BLaER1 treated with 17β-estradiol and CSF1 and Interleukin-3, amounts not matched to agents 10 nM and 100 nM (cell line): ENCODE data around the gene ZNF227.
A peak's percentile ranks its signal among the peaks of the same experiment; 100 is the strongest.

Experiments used
- H3K27ac ChIP-seq, 11 experiments: shearing (Covaris generic); formaldehyde crosslinking; 2 replicates each; pipeline ENCODE4 v1.8.1; 2022
- H3K27me3 ChIP-seq, 11 experiments: shearing (Covaris generic); formaldehyde crosslinking; 2 replicates each; pipeline ENCODE4 v1.8.1; 2022
- H3K36me3 ChIP-seq, 11 experiments: shearing (Covaris generic); formaldehyde crosslinking; 2 replicates each; pipeline ENCODE4 v1.8.1; 2022
- H3K4me1 ChIP-seq, 10 experiments: shearing (Covaris generic); formaldehyde crosslinking; 2 replicates each; pipeline ENCODE4 v1.8.1; 2022
- H3K4me2 ChIP-seq, 11 experiments: shearing (Covaris generic); formaldehyde crosslinking; 2 replicates each; pipeline ENCODE4 v1.8.1; 2022
- H3K4me3 ChIP-seq, 10 experiments: shearing (Covaris generic); formaldehyde crosslinking; 2 replicates each; pipeline ENCODE4 v1.8.1; 2022
- H3K9ac ChIP-seq, 11 experiments: shearing (Covaris generic); formaldehyde crosslinking; 2 replicates each; pipeline ENCODE4 v1.8.1; 2022
- H3K9me3 ChIP-seq, 11 experiments: shearing (Covaris generic); formaldehyde crosslinking; replicated peaks in 1 of 11; 2 replicates each; pipeline ENCODE4 v1.8.1; 2022
- H4K20me1 ChIP-seq, 11 experiments: shearing (Covaris generic); formaldehyde crosslinking; 2 replicates each; pipeline ENCODE4 v1.8.1; 2022
- Cebpa-rat ChIP-seq, 11 experiments: shearing (Covaris generic); IDR thresholded peaks; 2 replicates each; pipeline ENCODE4 v1.8.1; 2022

ZNF227 gene

DNA sequence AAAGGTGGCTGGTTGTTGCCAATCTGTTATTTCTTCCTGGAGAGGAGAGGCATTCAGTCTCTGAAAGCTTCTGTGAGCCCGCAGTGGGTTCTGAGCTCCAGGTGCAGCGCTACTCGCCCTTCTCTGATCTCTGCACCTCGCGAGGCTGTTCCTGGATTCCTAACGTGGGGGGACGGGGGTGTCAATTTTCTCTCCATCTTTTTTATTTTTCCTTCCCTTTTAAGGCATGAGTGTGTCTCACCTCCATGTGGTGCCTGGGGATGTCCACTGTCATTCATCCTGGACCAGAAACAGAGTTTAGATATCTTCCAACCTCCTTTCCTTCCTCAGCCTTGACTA lies 48.0 kb downstream of the ZNF227 start:
- H3K9ac ChIP-seq = peak overlapping the region; percentile 9 to 68 (median 54); a peak in 17 of 22 replicates
- TF ChIP-seq Cebpa-rat (IDR thresholded peaks at IDR 0.05) = no peak
- H3K4me1 ChIP-seq = peaks cover 6 to 19% (median 11%) of the 10 kb centered on the region in 10 experiments; a peak in 19 of 20 replicates
- peak overlapping the region; percentile 49 to 66 (median 56) for H3K4me3 ChIP-seq
- no peaks in the 10 kb centered on the region for H4K20me1 ChIP-seq
- peak overlapping the region in 10 of 11 experiments; percentile 39 to 69 (median 60); a peak in 20 of 22 replicates for H3K27ac ChIP-seq
- no peaks in the 10 kb centered on the region for H3K27me3 ChIP-seq
- H3K9me3 ChIP-seq = peaks cover 20 to 33% (median 28%) of the 10 kb centered on the region in 11 experiments
- H3K36me3 ChIP-seq = peaks cover 0 to 8% (median 0%) of the 10 kb centered on the region in 11 experiments; a peak in 5 of 22 replicates
- peak overlapping the region; percentile 67 to 87 (median 76) for H3K4me2 ChIP-seq

DNA sequence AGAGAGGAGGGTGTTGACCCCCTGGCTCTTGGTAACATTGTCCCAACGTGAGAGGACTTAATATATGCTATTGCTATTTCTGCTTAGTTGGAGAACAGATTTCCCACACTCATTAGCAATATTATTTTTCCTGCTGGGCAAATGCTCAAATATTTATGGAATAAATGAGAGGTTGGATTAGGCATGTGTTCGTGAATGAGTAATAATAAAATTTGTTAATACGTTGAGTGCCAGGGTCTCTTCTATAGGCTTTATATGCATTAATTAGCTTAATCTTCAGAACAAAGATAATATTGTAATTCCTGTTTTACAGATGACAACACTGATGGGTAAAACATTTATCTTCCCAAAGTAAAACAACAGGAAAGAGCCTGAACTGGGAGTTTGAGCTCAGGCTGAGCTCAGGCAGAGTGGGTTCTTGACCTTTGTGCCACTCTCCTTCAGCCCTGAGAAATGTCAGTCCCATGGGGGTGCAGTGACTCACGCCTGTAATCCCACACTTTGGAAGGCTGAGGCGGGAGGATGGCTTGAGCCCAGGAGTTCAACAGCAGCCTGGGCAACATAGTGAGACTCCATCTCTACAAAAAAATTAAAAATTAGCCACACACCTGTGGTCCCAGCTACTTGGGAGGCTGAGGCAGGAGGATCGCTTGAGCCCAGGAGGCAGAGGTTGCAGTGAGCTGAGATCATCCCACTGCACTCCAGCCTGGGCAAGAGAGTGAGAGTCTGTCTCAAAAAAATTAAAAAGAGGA lies 48.5 kb downstream of the ZNF227 start:
- H3K4me2 ChIP-seq = peak overlapping the region; percentile 67 to 87 (median 76); a peak in 17 of 22 replicates
- H4K20me1 ChIP-seq = no peaks in the 10 kb centered on the region
- H3K9ac ChIP-seq = no peak overlapping the region
- H3K4me1 ChIP-seq = peaks cover 6 to 19% (median 11%) of the 10 kb centered on the region in 10 experiments; a peak in 19 of 20 replicates
- no peak for TF ChIP-seq Cebpa-rat (IDR thresholded peaks at IDR 0.05)
- H3K4me3 ChIP-seq = peak overlapping the region in 3 of 10 experiments; percentile 50 to 66 (median 62); a peak in 1 of 20 replicates
- H3K27ac ChIP-seq = peak overlapping the region in 2 of 11 experiments; percentile 65 to 69; a peak in 2 of 22 replicates
- H3K27me3 ChIP-seq = no peaks in the 10 kb centered on the region
- H3K36me3 ChIP-seq = peaks cover 0 to 10% (median 3%) of the 10 kb centered on the region in 11 experiments; a peak in 8 of 22 replicates
- H3K9me3 ChIP-seq = peaks cover 16 to 28% (median 23%) of the 10 kb centered on the region in 11 experiments

DNA sequence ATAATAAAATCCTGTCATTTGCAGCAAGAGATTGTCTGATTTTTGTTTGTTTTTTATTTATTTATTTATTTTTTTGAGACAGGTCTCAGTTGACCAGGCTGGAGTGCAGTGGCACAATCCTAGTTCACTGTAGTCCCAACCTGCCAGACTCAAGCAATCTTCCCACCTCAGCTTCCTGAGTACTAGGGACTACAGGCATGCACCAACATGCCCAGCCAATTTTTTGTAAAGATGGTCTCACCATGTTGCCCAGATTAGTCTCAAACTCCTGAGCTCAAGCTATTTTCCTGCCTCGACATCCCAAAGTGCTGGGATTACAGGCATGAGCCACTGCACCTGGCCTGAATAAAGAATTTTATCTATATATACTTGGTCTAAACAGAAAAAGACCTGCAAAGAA lies 65.0 kb downstream of the ZNF227 start:
- no peak overlapping the region for H3K4me2 ChIP-seq
- TF ChIP-seq Cebpa-rat (IDR thresholded peaks at IDR 0.05) = no peak
- H3K9me3 ChIP-seq = peaks cover 85 to 99% (median 89%) of the 10 kb centered on the region in 11 experiments
- H3K4me3 ChIP-seq = no peak overlapping the region
- no peaks in the 10 kb centered on the region for H4K20me1 ChIP-seq
- no peak overlapping the region for H3K9ac ChIP-seq
- H3K27ac ChIP-seq = no peak overlapping the region
- no peaks in the 10 kb centered on the region for H3K27me3 ChIP-seq
- H3K36me3 ChIP-seq = peaks cover 38 to 82% (median 55%) of the 10 kb centered on the region in 11 experiments
- no peaks in the 10 kb centered on the region for H3K4me1 ChIP-seq

DNA sequence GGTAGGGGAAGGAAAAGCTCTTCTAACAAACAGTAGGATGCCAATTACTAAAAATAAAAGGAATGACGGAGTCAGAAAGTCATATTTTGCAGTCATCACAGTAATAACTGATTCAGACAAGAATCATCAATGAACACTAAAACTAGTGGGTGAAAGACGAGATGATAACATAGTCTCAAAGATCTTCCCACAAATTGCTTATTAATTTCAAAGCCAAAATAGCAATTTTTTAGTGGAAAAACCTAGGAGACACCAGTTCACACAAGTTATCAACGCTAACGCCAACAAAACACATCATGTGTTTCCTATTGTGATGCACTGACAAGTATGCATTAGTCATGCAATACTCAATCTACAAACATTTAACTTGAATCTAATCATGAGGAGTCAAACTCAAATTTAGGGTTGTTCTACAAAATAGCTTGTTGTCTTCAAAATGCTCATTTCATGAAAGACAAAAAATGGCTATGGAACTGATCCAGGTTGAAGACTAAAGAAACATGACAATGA lies 65.9 kb downstream of the ZNF227 start:
- Histone ChIP-seq H3K9me3 (peaks cover 87 to 99% (median 92%) of the 10 kb centered on the region in 11 experiments), H3K4me3 (no peak overlapping the region), H3K4me1 (no peaks in the 10 kb centered on the region), H4K20me1 (no peaks in the 10 kb centered on the region), H3K9ac (no peak overlapping the region), H3K27ac (no peak overlapping the region), H3K36me3 (peaks cover 39 to 82% (median 55%) of the 10 kb centered on the region in 11 experiments), H3K4me2 (no peak overlapping the region), H3K27me3 (no peaks in the 10 kb centered on the region)
- no peak for TF ChIP-seq Cebpa-rat (IDR thresholded peaks at IDR 0.05)

DNA sequence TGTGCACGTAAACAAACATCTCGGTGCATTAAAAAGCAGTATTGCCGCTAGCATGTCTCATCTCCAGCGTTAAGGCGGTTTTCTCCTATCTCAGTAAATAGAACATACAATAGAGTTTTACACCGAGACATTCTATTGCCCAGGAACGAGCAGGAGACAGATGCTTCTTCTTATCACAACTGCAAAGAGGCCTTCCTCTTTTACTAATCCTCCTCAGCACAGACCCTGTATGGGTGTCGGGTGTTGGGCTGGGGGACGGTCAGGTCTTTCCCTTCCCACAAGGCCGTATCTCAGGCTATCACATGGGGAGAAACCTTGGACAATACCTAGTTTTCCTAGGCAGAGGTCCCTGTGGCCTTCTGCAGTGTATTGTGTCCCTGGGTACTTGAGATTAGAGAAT lies 68.6 kb downstream of the ZNF227 start:
- Histone ChIP-seq H3K36me3 (peaks cover 20 to 80% (median 48%) of the 10 kb centered on the region in 11 experiments), H3K4me3 (no peak overlapping the region), H3K27ac (no peak overlapping the region), H3K27me3 (no peaks in the 10 kb centered on the region), H3K9ac (no peak overlapping the region), H3K4me1 (no peaks in the 10 kb centered on the region), H4K20me1 (no peaks in the 10 kb centered on the region), H3K4me2 (no peak overlapping the region), H3K9me3 (peaks cover 67 to 97% (median 76%) of the 10 kb centered on the region in 11 experiments)
- TF ChIP-seq Cebpa-rat (IDR thresholded peaks at IDR 0.05) = no peak

DNA sequence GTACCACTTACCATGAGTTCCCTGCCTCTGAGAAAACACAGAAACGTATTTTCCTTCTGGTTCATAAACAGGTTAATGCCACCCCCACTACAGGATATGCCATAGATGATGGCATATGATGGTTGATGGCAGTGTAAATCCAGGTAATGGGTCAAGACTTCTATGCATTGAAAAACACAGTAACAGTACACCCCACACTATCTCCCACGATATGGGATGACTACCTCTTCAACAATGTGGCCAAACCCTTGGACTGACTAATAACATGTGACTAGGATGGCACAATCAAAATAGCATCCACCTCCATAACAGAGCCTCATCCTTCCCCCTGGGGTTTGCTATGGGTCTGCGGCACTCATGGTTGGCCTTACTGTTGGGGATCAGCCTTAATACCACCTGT lies 70.5 kb downstream of the ZNF227 start:
- Histone ChIP-seq H3K27ac (no peak overlapping the region), H3K27me3 (no peaks in the 10 kb centered on the region), H3K4me1 (no peaks in the 10 kb centered on the region), H3K4me2 (no peak overlapping the region), H3K9me3 (peaks cover 65 to 92% (median 72%) of the 10 kb centered on the region in 11 experiments), H3K36me3 (peaks cover 34 to 87% (median 56%) of the 10 kb centered on the region in 11 experiments), H4K20me1 (no peaks in the 10 kb centered on the region), H3K4me3 (no peak overlapping the region), H3K9ac (no peak overlapping the region)
- no peak for TF ChIP-seq Cebpa-rat (IDR thresholded peaks at IDR 0.05)

DNA sequence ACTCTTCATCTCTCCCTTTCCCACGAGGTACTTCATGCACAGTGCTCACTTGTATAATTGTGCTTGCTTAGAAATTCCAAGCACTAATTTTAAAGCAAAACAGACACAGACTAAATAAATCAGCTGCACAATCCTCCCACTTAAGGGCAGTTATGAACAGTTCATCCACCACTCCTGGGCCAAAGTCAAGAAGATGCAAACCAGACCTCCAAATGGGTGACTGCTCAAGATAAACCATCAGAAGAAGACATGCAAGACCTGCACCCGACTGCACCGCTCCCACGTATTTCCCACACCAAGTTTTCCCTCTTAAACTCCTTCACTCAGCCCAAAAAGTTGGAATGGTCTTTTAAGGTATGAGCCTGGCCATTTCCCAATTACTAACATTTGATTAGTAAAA lies 72.6 kb downstream of the ZNF227 start:
- H3K9me3 ChIP-seq = peaks cover 66 to 92% (median 78%) of the 10 kb centered on the region in 11 experiments
- no peak for TF ChIP-seq Cebpa-rat (IDR thresholded peaks at IDR 0.05)
- no peak overlapping the region for H3K4me2 ChIP-seq
- no peaks in the 10 kb centered on the region for H3K27me3 ChIP-seq
- H4K20me1 ChIP-seq = no peaks in the 10 kb centered on the region
- no peaks in the 10 kb centered on the region for H3K4me1 ChIP-seq
- no peak overlapping the region for H3K4me3 ChIP-seq
- H3K36me3 ChIP-seq = peaks cover 55 to 95% (median 76%) of the 10 kb centered on the region in 11 experiments
- no peak overlapping the region for H3K9ac ChIP-seq
- no peak overlapping the region for H3K27ac ChIP-seq
